DND-41 (cell line): ENCODE results near the gene HGD.
"Not testable (repeated sequence)": the region's sequence is repeated elsewhere in the genome, so short reads cannot be mapped to it uniquely, and the experiment has no call there.

Experiments used
- ATAC-seq: fragments of 200-7000 bp; cut with Tn5 transposase; 3 replicates; pipeline ENCODE4 v1.9.1; 2021; ENCODE audit warnings: low read depth; ENCODE audit not compliant: insufficient read depth
- DNase-seq: peaks from one replicate; pipeline ENCODE4 v3.0.0-alpha.2; 2020
- H2AFZ ChIP-seq: 2 replicates; pipeline ENCODE4 v1.6.0; 2012; ENCODE audit warnings: low read depth, low read length
- H3K27ac ChIP-seq: 2 replicates; pipeline ENCODE4 v1.5.1; 2012; ENCODE audit warnings: low read length, inconsistent platforms
- H3K27me3 ChIP-seq: fragments of 200-600 bp; sonication (generic); 2 replicates; pipeline ENCODE4 v1.6.0; 2012; ENCODE audit warnings: low read length, mild to moderate bottlenecking, inconsistent platforms; ENCODE audit not compliant: insufficient read depth, poor library complexity
- H3K36me3 ChIP-seq: 2 replicates; pipeline ENCODE4 v1.5.1; 2012; ENCODE audit warnings: low read length, inconsistent platforms; ENCODE audit not compliant: insufficient read depth
- H3K4me1 ChIP-seq: 2 replicates; pipeline ENCODE4 v1.5.1; 2012; ENCODE audit warnings: mild to moderate bottlenecking, low read length; ENCODE audit not compliant: insufficient read depth
- H3K4me2 ChIP-seq: 2 replicates; pipeline ENCODE4 v1.6.0; 2012; ENCODE audit warnings: mild to moderate bottlenecking, moderate library complexity, low read length, inconsistent platforms; ENCODE audit not compliant: insufficient read depth
- H3K4me3 ChIP-seq, 2 experiments: fragments of 200-600 bp in 1 of 2; shearing (Covaris generic) in 1 of 2; 2 replicates each; pipeline ENCODE4 v1.5.1; 2012 to 2016; ENCODE audit warnings: inconsistent platforms in 2 of 2, low read length in 2 of 2, mild to moderate bottlenecking in 2 of 2, low read depth in 1 of 2, moderate library complexity in 1 of 2
- H3K79me2 ChIP-seq: 2 replicates; pipeline ENCODE4 v1.6.0; 2012; ENCODE audit warnings: low read length, inconsistent platforms; ENCODE audit not compliant: insufficient read depth
- H3K9ac ChIP-seq: 2 replicates; pipeline ENCODE4 v1.6.0; 2012; ENCODE audit warnings: low read depth, mild to moderate bottlenecking, inconsistent platforms, low read length, moderate library complexity
- H3K9me3 ChIP-seq: 2 replicates; pipeline ENCODE4 v1.5.1; 2012; ENCODE audit warnings: low read length, moderate library complexity, mild to moderate bottlenecking, inconsistent platforms; ENCODE audit not compliant: insufficient read depth, severe bottlenecking
- H4K20me1 ChIP-seq: 2 replicates; pipeline ENCODE4 v1.6.0; 2012; ENCODE audit warnings: low read length; ENCODE audit not compliant: insufficient read depth
- CTCF ChIP-seq: IDR thresholded peaks from 2 replicates; pipeline ENCODE4 v1.5.1; 2012; ENCODE audit warnings: borderline replicate concordance, low read length, moderate library complexity, mild to moderate bottlenecking; ENCODE audit not compliant: poor library complexity, severe bottlenecking; ENCODE audit errors: extremely low read depth
- EZH2 ChIP-seq: IDR thresholded peaks from 3 replicates; pipeline ENCODE4 v1.6.1; 2012; ENCODE audit warnings: borderline replicate concordance, low read depth, mild to moderate bottlenecking, moderate library complexity, low read length, inconsistent platforms; ENCODE audit not compliant: severe bottlenecking

The HGD gene, protein sequence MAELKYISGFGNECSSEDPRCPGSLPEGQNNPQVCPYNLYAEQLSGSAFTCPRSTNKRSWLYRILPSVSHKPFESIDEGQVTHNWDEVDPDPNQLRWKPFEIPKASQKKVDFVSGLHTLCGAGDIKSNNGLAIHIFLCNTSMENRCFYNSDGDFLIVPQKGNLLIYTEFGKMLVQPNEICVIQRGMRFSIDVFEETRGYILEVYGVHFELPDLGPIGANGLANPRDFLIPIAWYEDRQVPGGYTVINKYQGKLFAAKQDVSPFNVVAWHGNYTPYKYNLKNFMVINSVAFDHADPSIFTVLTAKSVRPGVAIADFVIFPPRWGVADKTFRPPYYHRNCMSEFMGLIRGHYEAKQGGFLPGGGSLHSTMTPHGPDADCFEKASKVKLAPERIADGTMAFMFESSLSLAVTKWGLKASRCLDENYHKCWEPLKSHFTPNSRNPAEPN

DNA sequence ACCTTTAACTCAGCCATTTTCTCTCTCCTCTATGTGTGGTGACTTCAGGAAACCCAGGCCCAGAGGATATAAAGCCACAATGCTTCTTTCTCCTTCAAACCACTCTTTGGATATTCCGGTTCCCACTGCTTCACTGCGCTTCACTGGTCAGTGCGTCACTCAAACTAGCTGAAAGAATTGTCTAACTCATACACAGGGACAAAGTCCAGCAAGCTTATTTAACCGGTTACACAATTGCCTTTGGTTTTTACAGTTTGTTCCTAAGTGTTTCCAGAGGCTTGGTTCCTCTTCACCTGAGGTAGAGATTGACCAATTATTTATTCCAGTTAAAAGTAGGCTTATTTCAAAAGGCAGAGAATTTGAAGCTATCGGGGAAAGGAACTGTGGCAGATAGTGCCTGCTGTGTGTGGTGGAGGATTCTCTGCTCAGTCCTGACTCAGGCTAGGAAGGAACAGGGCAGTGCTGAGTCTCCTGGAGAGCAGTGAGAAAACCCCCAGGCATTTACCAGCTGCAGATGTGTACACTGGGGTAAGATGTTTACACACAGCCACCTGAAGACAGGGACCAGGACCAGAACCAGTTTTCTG lies at the start of gene HGD:
Gene HGD (minus strand): TSS at position 145 of the 587 bp plus-strand sequence. CDS start 128 bp downstream, at position 17.
- Histone ChIP-seq H4K20me1 (no peaks in the 10 kb centered on the region), H3K27me3 (no peaks in the 10 kb centered on the region), H3K36me3 (no peaks in the 10 kb centered on the region), H2AFZ (no peak within 1 kb of the TSS), H3K4me1 (no peaks in the 10 kb centered on the region), H3K4me2 (no peak within 1 kb of the TSS), H3K4me3 (no peak within 1 kb of the TSS), H3K9me3 (no peaks in the 10 kb centered on the region), H3K79me2 (no peaks in the 10 kb centered on the region), H3K27ac (no peak within 1 kb of the TSS), H3K9ac (no peak within 1 kb of the TSS)
- TF ChIP-seq EZH2: no peak
- ATAC-seq: no peak
- DNase-seq: no peak

- H4K20me1 ChIP-seq: no peaks in the 10 kb centered on the region
- no peaks in the 10 kb centered on the region for H3K9me3 ChIP-seq
- no peaks in the 10 kb centered on the region for H3K27me3 ChIP-seq
- ATAC-seq: no peak
- no peak for DNase-seq
- H2AFZ ChIP-seq: no peak overlapping the region
- H3K4me1 ChIP-seq: no peaks in the 10 kb centered on the region
- H3K4me3 ChIP-seq: no peak overlapping the region
- no peaks in the 10 kb centered on the region for H3K79me2 ChIP-seq
- no peak overlapping the region for H3K27ac ChIP-seq
- H3K36me3 ChIP-seq: no peaks in the 10 kb centered on the region
- TF ChIP-seq CTCF (no peak), EZH2 (no peak)
- no peak overlapping the region for H3K4me2 ChIP-seq
- H3K9ac ChIP-seq: no peak overlapping the region
These were observed 48.8 kb upstream of the HGD start for GRCh38 chr3:120730576-120731542.

- no peak for TF ChIP-seq EZH2
- TF ChIP-seq CTCF: no peak
- ATAC-seq: no peak
These were observed 44.8 kb upstream of the HGD start for GRCh38 chr3:120726791-120727190.

DNA sequence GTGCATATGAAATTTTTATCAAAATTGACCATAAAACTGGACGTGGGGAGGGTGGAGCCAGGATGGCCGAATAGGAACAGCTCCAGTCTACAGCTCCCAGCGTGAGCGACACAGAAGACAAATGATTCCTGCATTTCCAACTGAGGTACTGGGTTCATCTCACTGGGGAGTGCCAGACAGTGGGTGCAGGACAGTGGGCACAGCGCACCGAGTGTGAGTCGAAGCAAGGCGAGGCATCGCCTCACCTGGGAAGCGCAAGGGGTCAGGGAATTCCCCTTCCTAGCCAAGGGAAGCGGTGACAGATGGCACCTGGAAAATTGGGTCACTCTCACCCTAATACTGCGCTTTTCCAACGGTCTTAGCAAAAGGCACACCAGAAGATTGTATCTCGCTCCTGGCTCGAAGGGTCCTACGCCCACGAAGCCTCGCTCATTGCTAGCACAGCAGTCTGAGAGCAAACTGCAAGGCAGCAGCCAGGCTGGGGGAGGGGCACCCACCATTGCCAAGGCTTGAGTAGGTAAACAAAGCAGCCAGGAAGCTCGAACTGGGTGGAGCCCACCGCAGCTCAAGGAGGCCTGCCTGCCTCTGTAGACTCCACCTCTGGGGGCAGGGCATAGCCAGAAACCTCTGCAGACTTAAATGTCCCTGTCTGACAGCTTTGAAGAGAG lies 37.3 kb upstream of the HGD start:
- peak; percentile 53; the same call in 2 of the 3 replicates for ATAC-seq
- H3K4me1 ChIP-seq, H3K4me2 ChIP-seq, H3K4me3 ChIP-seq, H3K36me3 ChIP-seq, H3K79me2 ChIP-seq, H4K20me1 ChIP-seq, H3K27me3 ChIP-seq, H3K9me3 ChIP-seq, H2AFZ ChIP-seq, H3K27ac ChIP-seq, H3K9ac ChIP-seq: not testable (repeated sequence)
- peak; percentile 69 for DNase-seq

More at GRCh38 chr3:120726791-120727190, 44.8 kb upstream of the HGD start:
- no peak overlapping the region for H2AFZ ChIP-seq
- no peak overlapping the region for H3K4me2 ChIP-seq
- no peak for DNase-seq
- H3K36me3 ChIP-seq: no peaks in the 10 kb centered on the region
- H3K9ac ChIP-seq: no peak overlapping the region
- no peaks in the 10 kb centered on the region for H3K9me3 ChIP-seq
- no peaks in the 10 kb centered on the region for H3K79me2 ChIP-seq
- H3K27me3 ChIP-seq: no peaks in the 10 kb centered on the region
- no peaks in the 10 kb centered on the region for H4K20me1 ChIP-seq
- H3K4me1 ChIP-seq: no peaks in the 10 kb centered on the region
- H3K27ac ChIP-seq: no peak overlapping the region
- no peak overlapping the region for H3K4me3 ChIP-seq
